CD1c-positive myeloid dendritic cell (primary cell): Measurements from ENCODE around the gene IQCN.

Experiments used
- DNase-seq: peaks from one replicate; pipeline ENCODE4 v3.0.0-alpha.2; 2016; ENCODE audit errors: extremely low spot score

Gene IQCN

DNA sequence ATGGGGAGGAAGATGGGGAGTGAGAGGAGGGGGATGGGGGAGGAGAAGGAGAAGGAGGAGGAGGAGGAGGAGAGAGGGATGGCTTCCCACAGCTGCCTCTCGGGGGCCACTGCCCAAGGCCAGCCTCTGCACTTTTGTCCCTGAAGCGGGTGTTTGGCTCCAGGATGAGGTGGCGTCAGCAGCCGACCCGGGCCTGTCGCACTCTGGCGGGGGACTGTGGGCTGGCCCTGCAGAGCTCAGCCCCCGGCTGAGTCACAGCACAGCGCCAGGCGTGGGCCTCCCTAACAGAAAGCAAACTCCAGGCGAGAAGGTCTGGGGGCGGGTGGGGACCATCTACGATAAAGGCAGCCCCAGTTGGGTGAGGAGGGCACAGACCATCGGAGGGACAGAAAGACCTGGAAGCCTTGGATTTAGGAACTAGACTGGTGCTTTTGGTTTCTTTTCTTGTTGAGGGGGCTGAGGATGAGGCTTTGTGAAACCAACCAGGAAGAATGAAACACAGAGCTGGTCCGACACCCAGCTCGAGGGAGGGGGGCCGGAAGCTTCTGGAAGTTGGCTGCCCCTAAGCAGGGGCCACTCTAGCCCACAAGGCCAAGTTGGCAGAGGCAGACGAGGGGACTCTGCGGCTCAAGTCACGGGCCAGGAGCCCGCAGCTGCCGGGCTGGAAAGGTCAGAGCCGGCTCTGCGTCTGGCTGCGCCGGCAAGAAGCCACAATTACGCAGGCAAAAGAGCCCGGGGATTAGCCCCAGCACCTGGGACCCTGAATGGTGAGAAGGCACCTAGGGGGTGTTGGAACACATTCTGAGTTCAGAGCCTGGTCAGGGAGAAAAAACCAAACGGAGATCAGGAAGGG lies 30.4 kb upstream of the IQCN start:
- DNase-seq: peak; percentile 93

DNA sequence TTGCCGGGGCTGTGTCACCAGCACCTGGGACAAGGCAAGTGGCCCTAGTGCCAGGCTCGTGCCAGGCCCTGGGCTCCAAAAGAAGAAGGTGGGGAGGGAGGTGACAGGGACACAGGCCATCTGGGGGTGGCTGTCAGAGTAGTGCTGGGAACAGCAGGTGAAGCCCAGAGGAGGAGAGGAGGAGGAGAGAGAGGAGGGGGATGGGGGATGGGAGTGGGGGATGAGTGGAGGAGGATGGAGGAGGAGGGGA lies 29.9 kb upstream of the IQCN start:
- peak; percentile 42 for DNase-seq

DNA sequence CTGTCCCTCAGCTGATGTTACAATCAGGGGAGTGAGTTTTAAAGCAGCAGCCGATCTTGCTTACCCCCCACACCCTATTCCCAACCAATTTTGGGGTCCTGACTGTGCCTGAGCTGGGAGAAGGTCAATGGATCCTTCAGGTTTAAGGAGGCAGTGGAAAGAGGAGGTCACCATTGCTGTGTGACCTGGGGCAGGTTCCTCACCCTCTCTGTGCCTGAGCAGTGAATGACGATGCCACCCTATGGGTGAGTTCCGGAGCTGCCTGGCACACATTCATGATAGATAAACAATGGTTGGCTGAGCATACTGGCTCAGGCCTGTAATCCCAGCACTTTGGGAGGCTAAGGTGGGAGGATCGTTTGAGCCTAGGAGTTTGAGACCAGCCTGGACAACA lies 27.5 kb upstream of the IQCN start:
- DNase-seq: no peak

DNA sequence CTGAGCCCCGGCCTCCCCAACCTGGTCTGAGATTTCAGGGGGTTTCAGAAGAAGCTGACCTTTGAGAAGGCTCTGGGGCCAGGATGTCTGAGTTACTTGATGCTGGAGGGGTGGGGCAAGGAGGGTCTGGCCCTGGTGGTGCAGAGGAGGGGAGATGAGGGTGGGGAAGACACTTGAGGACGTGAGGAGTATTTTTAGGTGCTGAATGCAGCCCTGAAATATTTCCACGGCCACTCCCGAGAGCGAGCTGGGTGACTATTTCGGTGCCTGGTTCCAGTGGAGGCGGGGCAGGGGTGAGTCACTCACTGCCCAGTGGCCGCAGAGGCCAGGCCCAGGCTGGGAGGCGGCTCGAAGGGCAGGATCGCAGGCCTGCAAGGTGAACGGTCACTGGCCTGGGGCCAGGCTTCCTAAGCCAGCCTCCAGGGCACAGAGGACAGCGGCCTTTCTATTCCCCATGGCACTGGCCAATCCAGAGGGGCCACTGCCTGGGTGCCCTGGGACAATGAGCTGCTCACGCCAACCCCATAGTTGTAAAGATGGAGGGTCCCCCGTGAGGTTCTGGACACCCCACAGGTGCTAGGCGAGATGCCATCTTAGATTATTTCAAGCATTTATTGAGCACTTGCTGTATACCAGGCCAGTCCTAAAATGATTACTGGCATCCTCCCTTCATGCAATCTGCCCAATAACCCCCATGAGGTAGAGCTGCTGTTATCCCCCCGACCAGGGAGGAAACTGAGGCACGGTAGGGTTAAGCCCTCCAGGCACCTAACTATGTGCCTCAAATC lies 26.9 kb upstream of the IQCN start:
- DNase-seq: peak; percentile 77

DNA sequence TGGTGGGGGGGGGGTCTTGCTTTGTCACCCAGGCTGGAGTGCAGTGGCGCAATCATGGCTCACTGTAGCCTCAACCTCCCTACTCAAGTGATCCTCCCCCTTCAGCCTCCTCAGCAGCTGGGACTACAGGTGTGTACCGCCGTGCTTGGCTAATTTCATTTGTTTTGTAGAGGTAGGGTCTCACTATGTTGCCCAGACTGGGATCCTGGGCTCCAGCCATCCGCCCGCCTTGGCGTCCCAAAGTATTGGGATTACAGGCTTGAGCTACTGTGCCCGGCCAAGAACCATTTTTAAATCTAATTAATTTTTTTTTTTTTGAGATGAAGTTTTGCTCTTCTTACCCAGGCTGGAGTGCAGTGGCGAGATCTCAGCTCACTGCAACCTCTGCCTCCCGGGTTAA lies 25.4 kb upstream of the IQCN start:
- no peak for DNase-seq

DNA sequence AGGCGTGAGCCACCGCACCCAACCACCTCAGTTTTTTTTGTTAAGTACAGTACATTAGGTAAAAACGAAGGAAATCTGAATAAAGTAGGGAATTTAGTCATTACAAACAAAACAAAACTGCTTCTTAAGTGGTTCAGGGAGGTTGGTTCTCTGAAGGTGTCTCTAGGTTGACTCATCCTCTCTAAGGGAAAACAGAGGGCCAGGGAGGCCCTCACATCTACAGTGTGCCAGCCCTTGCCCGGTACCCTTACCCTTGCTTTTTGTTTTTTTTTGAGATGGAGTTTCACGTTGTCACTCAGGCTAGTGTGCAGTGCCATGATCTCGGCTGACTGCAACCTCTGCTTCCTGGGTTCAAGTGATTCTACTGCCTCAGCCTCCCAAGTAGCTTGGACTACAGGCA lies 24.3 kb upstream of the IQCN start:
- DNase-seq: no peak

DNA sequence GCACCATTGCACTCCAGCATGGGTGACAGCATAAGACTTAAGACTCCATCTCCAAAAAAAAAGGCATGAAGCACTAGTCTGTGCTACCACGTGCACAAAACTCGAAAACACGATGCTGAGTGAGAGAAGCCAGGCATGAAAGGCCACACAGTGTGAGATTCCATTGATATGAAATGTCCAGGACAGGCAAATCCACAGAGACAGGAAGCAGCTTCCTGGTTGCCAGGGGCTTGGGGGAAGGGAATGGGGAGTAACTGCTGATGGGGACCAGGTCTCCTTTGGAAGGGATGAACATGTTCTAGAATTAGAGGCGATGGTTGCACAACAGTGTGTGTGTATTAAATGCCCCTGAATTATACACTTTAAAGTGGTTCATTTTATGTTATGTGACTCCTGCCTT lies 23.1 kb upstream of the IQCN start:
- no peak for DNase-seq

DNA sequence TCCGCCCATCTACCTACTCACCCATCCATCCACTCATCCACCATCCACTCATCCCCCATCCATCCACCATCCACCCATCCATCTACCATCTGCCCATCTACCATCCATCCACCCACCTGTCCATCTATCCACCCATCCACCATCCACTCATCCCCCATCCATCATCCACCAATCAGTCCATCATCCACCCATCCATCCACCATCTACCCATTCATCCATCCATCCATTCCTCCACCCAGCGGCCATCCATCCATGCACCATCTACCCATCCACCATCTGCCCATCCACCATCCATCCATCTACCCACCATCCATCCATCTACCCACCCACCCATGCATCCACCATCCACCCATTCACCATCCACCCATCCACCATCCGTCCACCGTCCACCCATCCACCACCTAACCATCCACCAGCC lies 20.8 kb upstream of the IQCN start:
- DNase-seq: no peak

DNA sequence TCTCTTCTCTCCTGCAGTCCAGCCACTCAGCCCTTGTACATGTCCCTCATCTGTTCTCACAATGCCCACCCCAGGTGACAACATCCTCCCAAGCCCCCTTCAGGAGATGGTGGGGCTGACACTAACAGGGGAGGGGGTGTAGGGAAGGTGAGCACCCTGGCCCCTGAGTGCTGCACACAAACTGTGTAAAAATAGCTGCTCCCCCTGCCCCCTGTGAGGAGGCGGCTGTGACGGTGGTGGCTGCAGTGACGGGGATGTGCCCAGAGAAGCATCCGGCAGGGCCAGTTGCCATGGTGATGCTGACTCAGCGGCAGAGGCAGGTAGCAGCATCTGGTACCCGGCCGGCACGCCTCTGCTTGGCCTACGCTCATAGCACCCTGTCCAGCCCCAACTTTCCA lies 20.2 kb upstream of the IQCN start:
- peak; percentile 44 for DNase-seq

DNA sequence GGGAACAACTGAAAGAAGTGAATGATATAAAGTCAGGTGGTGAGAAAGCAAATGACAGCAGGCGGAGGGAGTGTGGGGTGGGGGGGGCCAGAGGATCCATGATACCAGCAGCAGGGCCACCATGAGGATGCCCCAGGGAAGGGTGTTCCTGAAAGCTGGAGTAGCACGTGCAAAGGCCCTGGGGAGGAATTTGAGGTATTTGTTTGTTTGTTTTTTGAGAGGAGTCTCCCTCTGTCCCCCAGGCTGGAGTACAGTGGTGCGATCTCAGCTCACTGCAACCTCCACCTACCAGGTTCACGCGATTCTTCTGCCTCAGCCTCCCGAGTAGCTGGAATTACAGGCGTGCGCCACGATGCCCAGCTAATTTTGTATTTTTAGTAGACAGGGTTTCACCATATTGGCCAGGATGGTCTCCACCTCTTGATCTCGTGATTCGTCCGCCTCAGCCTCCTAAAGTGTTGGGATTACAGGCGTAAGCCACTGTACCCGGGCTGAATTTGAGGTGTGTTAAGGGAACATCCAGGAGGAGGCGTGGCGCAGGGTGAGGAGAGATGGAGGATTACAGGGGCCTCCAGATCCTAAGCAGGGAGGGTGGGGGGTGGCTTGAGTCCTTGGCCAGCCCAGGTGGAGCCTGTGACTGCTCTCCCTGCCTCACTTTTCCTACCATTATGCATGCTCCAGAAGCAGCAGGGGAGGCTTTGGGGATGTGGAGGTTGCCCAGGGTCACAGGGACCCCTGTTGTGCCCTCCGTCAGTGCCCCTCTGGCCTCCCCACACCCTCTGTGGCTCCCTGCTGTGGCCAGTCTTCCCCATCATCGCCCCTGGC lies 19.6 kb upstream of the IQCN start:
- no peak for DNase-seq

DNA sequence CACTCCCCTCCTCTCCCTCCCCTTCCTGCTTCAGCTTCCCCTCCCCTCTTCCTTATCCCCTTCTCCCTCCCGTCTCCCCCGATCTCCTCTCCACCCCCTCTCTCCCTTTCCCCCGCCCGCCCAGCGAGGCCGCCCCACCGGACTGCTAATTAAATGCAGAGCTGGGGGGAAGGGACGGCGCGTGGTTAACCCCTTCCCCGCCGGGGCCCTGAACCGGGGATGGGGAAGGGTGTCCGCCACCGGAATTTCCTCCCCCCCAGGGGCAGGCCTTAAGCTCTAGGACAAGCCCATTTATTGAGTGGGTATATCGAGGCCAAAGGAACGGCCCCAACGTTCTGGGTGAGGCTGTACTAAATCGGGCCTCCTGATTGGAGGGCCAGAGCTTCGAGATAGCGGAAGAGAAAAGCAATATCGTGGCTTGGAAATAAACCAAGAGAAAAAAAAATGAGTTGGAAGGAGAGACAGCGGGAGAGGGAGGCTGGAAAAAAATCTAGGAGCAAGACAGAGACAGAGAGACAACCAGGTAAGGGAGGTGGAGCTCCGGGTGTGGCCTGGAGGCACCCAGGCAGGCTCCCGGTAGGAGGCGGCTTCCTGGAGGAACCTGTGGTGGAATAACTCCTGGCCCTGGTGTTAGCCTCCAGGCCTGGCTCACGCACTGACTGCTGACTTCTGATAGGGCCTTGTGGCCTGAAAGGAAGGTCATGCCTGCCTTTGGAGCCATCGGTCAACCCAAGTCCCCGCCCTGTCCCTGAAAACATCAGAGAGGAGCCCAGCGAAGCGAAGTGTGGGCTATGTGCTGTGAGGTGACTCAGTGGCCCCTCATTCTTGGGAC lies 18.8 kb upstream of the IQCN start:
- peak; percentile 87 for DNase-seq

DNA sequence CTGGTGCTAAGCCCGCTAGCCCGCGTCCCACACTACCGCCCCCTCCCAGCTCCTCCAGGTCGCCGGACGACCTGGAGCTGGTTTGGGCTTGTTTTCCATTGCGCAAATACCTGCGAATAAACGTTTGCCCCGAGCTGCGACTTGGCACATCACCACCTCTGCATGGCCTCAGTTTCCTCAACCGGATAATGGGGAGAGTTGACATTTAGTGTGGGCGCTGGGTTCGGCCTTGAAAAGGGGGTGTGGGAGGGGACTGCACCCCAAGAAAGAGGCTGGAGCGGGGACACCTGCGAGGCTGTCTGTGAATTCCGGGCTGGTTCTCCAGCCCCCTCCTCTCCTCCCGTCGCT lies 18.2 kb upstream of the IQCN start:
- DNase-seq: no peak

DNA sequence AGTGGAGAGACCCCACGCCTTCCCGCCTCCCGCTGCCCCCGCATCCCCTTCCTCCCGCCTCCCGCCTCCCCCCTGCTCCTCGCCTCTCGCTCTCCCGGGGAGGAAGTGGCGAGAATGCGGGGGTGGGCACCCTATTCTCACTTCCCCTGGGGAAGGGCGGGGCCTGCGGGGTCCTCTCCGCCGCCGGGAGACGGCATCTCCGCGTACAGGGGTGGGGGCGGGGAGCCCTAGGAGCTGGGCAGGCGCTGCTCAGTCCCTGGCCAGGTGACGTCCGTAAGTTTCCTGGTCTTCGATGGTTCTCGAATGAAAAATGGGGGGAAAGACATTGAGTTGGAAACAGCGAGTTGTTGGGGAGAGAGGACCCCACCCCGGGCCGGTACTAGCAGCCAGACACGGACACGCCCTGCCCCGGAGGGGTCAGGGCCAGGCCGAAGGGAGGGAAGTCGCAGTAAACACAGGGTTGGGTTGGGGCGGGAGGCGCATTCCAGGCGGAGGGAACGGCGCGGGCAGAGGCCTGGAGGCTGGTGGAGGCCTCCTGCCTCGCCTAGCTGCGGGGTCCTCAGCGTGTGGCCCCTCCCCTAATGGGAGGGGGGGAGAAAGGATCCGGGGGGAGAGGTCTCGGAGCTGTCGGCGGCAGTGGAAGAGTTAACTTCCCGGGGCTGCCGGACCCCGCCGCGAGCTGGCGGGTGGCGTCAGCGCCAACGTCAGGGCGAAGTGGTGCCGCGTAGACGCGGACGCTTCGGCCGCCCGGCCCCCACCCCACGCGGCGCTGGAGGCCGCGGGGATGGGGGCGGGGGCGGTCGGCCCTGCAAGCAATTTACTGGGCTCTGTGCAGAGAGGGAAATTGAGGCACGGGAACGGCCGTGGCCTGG lies 17.6 kb upstream of the IQCN start:
- DNase-seq: peak; percentile 97

DNA sequence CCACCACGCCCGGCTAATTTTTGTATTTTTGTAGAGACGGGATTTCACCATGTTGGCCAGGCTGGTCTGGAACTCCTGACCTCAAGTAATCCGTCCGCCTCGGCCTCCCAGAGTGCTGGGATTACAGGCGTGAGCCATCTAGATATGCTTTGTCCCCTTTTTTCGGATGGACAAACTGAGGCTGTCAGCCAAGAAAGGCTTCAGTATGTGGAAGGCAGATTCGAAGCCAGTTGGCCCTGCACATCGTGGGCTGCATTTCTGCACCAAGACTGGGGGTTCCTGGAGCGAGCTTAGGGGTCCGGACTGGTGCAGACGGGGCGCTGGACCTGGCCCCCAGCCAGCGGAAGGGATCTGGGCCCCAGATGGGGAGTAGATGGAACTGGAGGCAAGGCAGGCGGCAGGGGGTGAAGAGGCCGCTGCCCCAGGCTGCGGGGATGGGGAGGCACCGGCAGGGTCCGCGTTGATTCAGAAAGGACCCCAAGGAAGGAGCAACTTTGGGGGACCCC lies 16.8 kb upstream of the IQCN start:
- no peak for DNase-seq

DNA sequence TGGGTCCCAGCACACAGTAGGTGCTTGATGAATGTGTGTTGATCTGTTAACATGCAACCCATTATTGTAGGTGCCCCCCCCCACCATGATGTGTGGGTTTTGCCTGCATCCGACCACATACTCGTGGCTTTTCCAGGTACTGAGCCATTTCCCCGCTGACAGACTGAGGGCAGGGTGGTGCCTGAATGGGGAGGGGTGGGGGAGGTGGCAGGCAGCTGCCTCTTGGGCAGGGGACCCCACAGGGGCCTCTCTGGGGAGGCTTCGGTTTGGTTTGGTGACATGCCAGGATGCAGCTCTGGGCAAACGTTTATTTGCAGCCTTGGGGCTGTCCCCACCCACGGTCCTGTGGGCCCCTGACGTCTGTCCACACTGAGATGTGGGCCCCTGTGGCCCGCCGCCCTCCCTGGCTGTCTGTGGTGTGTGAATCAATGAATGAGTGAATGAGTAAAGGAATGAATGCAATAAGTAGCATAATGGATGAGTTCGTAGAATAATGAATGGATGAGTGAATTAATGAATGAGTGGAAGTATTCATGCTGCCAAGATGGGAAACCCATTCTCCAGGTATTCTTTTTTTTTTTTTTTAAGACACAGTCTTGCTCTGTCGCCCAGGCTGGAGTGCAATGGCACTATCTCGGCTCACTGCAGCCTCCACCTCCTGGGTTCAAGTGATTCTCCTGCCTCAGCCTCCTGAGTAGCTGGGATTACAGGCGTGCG lies 16.2 kb upstream of the IQCN start:
- peak; percentile 72 for DNase-seq

DNA sequence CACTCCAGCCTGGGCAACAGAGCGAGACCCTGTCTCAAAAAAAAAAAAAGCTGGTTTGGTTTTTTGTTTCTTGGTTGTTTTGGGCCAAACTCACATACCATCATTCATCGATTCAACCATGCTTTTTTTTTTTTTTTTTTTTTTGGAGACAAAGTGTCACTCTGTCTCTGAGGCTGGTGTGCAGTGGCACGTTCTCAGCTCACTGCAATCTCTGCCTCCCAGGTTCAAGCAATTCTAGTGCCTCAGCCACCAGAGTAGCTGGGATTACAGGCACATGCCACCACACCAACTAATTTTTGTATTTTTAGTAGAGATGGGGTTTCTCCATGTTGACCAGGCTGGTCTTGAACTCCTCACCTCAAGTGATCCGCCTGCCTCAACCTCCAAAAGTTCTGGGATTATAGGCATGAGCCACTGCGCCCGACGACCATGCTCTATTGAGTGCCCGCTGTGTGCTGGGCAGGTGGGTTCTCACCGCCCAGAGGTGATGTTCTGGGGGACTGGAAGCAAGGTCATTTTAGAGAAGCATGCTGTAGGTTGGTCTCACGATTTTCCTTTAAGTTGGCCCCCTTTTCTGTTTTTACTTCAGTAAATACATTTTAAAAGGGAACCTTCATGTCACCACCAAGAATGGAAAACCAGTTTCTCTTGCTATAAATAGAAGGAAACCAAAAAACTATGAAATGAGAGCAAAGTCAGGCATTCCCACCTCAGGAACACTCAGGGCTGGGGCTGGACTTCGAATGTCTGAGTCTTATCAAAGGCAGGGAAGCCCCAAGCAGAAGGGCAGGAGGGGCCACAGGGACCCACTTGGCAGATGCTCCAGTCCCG lies 15.4 kb upstream of the IQCN start:
- DNase-seq: no peak

DNA sequence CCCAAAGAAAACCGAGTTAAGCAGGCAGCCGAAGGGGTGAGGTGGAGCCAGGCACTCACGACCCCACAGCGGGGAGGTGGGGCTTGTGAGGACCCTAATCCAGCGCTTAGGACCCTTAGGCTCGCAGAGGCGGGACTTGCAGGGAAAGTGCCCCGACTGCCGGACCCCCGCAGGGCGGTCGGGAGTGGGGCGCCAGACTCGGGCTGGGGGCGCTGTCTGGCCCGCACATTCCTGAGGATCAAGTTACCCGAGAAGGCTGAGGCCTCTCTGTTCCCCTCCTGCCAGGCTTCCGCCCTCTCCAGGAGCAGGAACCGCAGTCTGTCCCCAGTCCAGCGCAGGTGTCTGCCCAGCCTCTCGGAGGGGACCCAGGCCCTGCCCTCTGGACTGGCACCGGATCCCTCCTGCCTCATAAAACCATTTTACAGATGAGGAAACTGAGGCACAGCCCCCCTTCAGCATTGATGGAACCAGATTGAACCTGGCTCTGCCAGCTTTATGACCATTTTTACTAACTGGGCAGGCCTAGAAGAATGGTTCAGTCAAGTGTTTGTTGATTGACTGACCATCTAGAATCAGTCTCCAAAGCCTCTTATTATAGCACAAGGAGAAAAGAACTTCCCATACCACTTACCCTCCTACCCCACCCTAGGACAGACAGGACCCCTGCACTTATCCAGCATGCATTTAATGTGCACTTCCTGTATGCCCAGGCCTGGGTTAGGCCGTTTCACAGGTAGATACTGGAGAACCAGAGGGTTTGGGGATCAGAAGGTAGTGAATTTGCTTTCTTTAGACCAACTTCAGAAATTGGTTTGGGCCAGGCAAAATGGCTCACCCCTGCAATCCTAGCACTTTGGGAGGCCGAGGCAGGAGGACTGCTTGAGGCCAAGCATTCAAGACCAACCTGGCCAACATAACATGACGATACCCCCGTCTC lies 13.9 kb upstream of the IQCN start:
- no peak for DNase-seq
